Measurements from ENCODE around the gene GPRIN2. TPM values are rescaled to one million over a fixed set of nuclear protein-coding genes. Genes with fewer than 3 reads are reported as not detected.

Gene GPRIN2
- total RNA-seq, 1 donor from 2014 or later: 56.2 TPM

DNA sequence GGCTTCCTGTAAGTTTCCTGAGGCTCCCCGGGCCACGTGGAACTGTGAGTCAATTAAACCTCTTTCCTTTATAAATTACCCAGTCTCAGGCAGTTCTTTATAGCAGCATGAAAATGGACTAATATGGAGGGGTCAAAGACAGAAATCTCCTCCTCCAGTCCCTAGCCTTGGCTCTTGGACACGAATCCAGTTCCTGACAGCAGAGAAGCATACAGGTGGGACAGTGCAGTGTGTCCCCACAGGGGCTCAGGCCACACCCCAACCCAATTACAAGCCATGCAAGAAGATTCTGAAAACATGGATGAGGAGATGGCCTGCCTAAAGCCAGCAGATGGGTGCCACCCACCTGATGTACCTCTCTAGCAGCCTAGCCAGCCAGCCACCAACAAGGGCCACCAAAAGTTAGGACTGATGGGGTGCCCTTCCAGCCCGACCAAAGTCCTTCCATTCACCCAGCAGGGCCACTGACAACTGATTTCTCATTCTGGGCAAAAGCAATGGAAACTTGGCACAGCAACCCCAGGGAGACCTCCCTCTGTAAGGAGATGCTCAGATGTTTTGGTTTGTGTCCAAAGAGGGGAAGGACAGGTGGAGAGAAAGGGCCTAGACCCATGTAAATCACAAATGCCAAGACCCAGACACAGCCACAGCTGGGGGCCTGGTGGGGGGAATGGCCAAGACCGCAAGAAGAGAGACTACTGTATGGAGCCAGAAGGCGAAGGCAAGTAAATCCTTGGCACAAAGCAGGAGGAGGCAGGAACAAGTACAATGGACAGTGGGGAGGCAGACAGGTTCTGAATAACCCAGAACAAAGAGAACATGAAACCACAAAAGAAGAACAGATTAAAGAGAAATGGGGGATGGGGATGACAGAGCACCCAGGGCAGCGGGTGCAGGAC is 13.6 kb downstream of the GPRIN2 start:
- TF ChIP-seq, protein P1, sequence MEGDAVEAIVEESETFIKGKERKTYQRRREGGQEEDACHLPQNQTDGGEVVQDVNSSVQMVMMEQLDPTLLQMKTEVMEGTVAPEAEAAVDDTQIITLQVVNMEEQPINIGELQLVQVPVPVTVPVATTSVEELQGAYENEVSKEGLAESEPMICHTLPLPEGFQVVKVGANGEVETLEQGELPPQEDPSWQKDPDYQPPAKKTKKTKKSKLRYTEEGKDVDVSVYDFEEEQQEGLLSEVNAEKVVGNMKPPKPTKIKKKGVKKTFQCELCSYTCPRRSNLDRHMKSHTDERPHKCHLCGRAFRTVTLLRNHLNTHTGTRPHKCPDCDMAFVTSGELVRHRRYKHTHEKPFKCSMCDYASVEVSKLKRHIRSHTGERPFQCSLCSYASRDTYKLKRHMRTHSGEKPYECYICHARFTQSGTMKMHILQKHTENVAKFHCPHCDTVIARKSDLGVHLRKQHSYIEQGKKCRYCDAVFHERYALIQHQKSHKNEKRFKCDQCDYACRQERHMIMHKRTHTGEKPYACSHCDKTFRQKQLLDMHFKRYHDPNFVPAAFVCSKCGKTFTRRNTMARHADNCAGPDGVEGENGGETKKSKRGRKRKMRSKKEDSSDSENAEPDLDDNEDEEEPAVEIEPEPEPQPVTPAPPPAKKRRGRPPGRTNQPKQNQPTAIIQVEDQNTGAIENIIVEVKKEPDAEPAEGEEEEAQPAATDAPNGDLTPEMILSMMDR (IDR thresholded peaks at IDR 0.05): no peak
- H3K27me3 ChIP-seq: peaks cover 7% of the 10 kb centered on the region
- no peak overlapping the region for H3K27ac ChIP-seq
- DNase-seq (peak; percentile 66), ATAC-seq (no peak)
- no peaks in the 10 kb centered on the region for H3K36me3 ChIP-seq
- H3K9me3 ChIP-seq: no peaks in the 10 kb centered on the region
- intact Hi-C loops (cut with DNase I): no loop called here
- H3K4me1 ChIP-seq: peaks cover 20% of the 10 kb centered on the region
- H3K4me3 ChIP-seq: no peak overlapping the region

DNA sequence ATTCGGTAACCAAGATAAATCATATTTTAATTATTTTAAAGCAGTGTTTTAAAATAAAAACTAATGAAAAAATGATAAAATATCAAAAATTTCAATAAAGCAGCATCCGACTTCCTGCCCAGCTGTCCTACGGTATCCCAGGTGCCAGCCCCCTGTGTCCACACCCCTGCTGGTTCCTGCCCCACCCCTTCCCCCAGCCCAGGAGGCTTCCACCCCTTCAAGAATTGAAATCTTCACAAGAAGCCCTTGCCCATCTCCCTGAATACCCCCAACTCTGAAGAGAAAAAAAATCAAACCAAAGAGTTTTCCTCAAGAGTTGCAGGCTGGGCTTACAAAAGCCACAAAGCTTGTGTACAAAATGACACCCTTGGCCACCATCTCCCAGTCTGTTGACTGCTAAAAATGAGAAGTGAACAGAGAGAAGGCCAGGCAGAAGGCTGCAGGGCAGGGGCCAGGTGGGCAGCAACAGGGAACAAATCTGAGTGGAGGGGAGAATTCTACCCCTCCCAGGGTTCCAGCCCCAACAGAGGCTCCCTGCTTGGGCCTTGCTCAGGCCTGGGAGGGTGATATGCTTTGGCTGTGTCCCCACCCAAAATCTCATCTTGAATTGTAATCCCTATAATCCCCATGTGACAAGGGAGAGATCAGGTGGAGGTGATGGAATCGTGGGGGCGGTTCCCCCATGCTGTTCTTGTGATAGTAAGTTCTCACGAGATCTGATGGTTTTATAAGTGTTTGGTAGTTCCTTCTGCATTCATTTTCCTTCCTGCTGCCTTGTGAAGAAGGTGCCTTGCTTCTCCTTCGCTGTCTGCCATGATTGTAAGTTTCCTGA is 14.5 kb downstream of the GPRIN2 start:
- intact Hi-C loops (cut with DNase I): no loop called here
- DNase-seq (peak; percentile 63), ATAC-seq (no peak)
- no peaks in the 10 kb centered on the region for H3K36me3 ChIP-seq
- no peak overlapping the region for H3K27ac ChIP-seq
- peaks cover 7% of the 10 kb centered on the region for H3K27me3 ChIP-seq
- H3K4me1 ChIP-seq: peaks cover 20% of the 10 kb centered on the region
- TF ChIP-seq, protein P1 (IDR thresholded peaks at IDR 0.05): no peak
- no peak overlapping the region for H3K4me3 ChIP-seq
- no peaks in the 10 kb centered on the region for H3K9me3 ChIP-seq

DNA sequence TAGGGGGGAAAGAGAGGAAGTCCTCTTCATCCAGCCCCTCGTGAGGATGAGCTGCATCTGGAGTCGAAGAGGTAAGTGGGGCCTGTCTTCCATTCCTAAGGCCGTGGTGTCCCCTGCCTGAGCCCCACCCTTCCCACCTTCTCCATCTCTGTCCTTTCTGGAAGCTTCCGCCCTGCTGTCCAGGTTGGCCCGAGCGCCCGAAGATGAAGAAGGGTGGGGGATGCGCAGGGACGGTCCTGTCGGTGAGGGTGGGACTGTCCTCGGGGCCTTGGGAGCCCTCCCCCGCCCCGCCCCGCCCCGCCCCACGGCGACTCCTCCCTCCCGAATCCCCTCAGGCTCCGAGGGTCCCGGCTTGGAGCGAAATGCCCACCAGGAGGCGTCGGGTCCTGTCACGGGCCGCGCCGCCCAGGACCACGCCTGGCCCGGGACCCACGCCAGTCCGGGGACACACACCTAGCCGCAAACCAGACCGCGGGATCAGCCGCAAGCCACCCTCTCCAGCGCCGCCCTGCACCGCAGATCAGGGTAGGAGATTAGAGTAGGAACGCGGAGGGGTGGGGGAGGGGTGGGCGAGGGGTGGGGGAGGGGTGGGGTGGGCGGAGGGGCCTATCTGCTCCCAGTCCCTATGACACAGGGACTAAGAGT is 15.3 kb downstream of the GPRIN2 start:
- Histone ChIP-seq H3K36me3 (no peaks in the 10 kb centered on the region), H3K4me3 (peak overlapping the region; percentile 34), H3K27ac (peak overlapping the region; percentile 58), H3K9me3 (no peaks in the 10 kb centered on the region), H3K27me3 (peaks cover 7% of the 10 kb centered on the region), H3K4me1 (peaks cover 20% of the 10 kb centered on the region)
- DNase-seq: peak; percentile 86
- ATAC-seq: peak; percentile 53
- TF ChIP-seq, protein P1 (IDR thresholded peaks at IDR 0.05): peak; percentile 35
- intact Hi-C loops (cut with DNase I): no loop called here

DNA sequence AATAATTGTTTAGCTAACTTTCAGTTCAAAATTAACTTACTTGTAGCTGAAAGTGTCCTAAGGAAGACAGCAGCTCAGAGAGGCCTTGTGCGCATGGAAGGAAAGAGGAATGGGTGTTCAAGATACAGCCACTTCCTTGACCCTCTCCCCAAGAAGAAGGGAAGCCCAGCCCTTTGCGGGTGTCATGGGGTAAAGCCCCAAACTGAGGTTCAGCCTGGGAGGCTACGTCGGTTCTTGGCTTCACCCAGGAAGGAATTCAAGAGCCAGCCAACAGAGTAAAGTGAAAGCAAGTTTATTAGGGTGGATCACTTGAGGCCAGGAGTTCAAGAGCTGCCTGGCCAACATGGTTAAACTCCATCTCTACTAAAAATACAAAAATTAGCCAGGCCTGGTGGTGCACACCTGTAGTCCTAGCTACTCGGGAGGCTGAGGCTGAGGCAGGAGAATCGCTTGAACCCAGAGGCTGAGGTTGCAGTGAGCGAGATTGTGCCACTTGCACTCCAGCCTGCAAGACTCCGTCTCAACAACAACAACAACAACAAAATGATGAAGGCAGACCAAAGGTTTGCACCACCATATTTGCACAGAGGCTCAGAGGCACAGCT is 15.9 kb downstream of the GPRIN2 start:
- no peaks in the 10 kb centered on the region for H3K36me3 ChIP-seq
- peak; percentile 62 for DNase-seq
- H3K27me3 ChIP-seq: peaks cover 7% of the 10 kb centered on the region
- ATAC-seq: no peak
- peak overlapping the region; percentile 34 for H3K4me3 ChIP-seq
- no peaks in the 10 kb centered on the region for H3K9me3 ChIP-seq
- peak overlapping the region; percentile 58 for H3K27ac ChIP-seq
- TF ChIP-seq, protein P1 (IDR thresholded peaks at IDR 0.05): no peak
- peaks cover 20% of the 10 kb centered on the region for H3K4me1 ChIP-seq
- intact Hi-C loops (cut with DNase I): no loop called here
